GM18870 (cell line): ENCODE results near the gene ZNF563.

Source experiments
- ATAC-seq: cut with Tn5 transposase; IDR thresholded peaks from one replicate; pipeline ENCODE4 v1.9.1; 2021; ENCODE audit warnings: moderate library complexity; ENCODE audit not compliant: unreplicated experiment

Gene ZNF563

DNA sequence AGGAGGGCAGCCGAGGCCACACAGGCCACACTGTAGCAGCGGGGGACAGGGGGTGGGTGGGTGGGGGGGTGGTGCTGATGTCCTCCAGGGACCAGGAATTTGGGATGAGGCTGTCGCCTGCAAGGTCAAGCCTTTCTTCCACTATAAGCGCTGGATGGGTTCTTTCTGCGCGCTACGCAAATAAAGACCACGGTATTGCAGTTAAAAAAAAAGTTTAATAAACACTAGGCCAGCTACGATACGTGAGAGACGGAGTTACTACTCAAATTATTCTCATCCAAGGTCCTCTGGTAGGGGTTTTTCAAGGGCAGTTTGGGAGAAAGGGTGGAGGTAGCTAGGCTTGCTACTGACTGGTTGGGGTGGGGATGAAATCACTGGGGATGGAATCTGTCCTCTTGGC is 38.2 kb downstream of the ZNF563 start:
- peak; percentile 10 for ATAC-seq

- peak; percentile 84 for ATAC-seq
Measured at GRCh38 chr19:12294249-12295158, 38.9 kb downstream of the ZNF563 start, which contains the start of gene ZNF44. Gene ZNF44, minus strand, starts transcription at chr19:12294883. Its CDS starts 189 bp downstream, at chr19:12294694.

DNA sequence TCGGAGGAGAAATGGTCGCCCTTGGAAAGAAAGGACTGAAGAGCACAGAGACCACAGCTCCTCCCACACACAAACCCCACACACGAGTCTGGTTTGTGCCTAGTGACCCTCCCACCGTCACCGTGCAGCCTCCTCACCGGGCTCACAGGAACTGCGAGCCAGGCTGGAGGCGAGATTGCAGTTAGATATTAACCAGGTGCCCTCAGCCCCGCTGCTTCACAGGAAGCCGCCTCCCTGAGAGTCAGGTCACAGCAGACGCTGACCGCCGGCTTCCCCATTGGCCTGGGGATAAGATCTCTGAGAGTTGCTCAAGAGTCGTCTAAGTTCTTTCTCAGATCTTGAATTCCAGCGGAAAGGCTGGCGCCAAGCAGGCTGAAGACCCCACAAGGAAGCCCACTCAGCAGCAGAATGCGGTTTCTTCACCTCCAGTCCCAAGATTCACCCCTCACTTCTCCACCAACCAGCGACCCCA is 39.6 kb downstream of the ZNF563 start:
- no peak for ATAC-seq

GRCh38 chr19:12289790-12290065 is 43.7 kb downstream of the ZNF563 start:
- no peak for ATAC-seq

GRCh38 chr19:12287958-12288500 is 45.4 kb downstream of the ZNF563 start:
- ATAC-seq = no peak

DNA sequence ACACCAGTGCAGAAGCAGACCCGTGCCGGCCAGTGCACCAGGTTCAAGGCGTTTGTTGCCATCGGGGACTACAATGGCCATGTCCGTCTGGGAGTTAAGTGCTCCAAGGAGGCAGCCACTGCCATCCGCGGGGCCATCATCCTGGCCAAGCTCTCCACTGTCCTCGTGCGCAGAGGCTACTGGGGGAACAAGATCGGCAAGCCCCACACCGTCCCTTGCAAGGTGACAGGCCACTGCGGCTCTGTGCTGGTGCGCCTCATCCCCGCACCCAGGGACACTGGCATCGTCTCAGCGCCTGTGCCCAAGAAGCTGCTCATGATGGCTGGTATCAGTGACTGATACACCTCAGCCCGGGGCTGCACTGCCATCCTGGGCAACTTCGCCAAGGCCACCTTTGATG is 48.8 kb downstream of the ZNF563 start:
- no peak for ATAC-seq

- ATAC-seq = no peak
Measured at GRCh38 chr19:12284226-12284625, 49.2 kb downstream of the ZNF563 start.

DNA sequence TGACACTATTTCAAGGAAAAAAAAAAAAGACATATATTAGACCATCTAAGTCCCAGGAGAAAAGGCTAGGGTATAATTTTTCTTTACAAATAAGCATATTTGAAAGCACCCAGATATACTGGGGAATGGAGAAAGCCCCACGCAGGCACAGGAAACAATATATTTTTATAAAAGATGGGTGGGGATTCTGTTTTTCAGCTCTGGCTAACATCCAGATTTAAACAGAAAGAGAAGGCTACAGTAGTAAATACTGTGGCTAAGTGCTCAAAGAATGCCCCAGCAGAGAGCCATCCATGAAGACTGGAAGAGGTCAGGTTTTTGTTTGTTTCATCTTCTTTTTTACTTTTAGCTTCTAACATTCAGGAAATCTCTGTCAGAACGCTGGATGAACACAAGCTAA is 54.7 kb downstream of the ZNF563 start:
- no peak for ATAC-seq

- ATAC-seq = no peak
Measured at GRCh38 chr19:12272980-12273901, 60.2 kb downstream of the ZNF563 start.

DNA sequence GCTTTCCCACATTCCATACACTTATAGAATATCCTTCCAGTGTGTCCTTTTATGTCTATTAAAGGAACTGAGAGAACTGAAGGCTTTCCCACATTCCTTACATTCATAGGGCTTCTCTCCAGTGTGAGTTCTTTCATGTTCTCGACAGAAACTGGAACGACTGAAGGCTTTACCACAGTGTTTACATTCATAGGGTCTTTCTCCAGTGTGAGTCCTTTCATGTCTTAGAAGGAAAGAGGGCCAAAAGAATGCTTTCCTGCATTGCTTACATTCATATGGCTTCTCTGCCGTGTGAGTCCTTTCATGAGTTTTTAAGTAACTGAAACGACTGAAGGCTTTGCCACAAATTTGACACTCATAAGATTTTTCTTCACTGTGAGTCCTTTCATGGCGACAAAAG is 61.0 kb downstream of the ZNF563 start:
- no peak for ATAC-seq

DNA sequence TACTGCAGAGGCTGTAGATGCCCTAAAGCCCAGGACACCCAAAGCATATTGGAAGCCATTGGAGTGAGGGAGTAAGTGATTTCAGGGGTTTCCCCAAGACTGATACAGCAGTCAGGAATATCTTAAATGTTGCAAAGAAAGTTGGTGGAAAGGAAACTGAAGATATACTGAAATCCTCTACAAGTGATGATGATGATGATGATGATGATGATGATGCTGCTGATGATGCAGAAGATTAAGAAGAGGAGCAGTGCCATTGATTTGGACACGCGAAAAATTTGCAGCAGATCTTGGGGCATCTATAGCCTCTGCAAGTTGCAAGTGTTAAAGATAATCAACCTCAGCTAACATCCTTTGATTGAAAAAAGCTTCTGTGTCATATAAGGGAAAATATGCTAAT is 62.6 kb downstream of the ZNF563 start:
- no peak for ATAC-seq
